NCI-H460 (cell line): ENCODE results near the gene LMAN1L. TPM values are rescaled to one million over a fixed set of nuclear protein-coding genes. Genes with fewer than 3 reads are reported as not detected.

Source experiments
- DNase-seq: peaks from one replicate; pipeline ENCODE4 v3.0.0-alpha.2; 2016; ENCODE audit warnings: low read depth; ENCODE audit errors: extremely low read depth
- total RNA-seq: library from RNA; depleted of rRNA; stranded (reverse); fragments of >200 nt; shearing (Covaris generic); gene quantifications from 2 replicates; pipeline ENCODE4 v1.2.3, GENCODE V29; 2014

Gene LMAN1L
- total RNA-seq, 1 experiment from 2014 or later: not detected

GRCh38 chr15:74833376-74834107 lies 20.9 kb downstream of the LMAN1L start:
- DNase-seq: no peak

- peak; percentile 47 for DNase-seq
Observed at GRCh38 chr15:74835312-74835823, 22.7 kb downstream of the LMAN1L start.

- no peak for DNase-seq
Observed at GRCh38 chr15:74836846-74837245, 24.2 kb downstream of the LMAN1L start.

- DNase-seq: no peak
Observed at GRCh38 chr15:74837482-74838136, 25.0 kb downstream of the LMAN1L start.

- no peak for DNase-seq
Observed at GRCh38 chr15:74838137-74838516, 25.5 kb downstream of the LMAN1L start.

- DNase-seq: no peak
Observed at GRCh38 chr15:74838746-74839525, 26.3 kb downstream of the LMAN1L start.

- no peak for DNase-seq
Observed at GRCh38 chr15:74839526-74840395, 27.1 kb downstream of the LMAN1L start.

GRCh38 chr15:74840851-74841775 lies 28.5 kb downstream of the LMAN1L start:
- no peak for DNase-seq

- DNase-seq: no peak
Observed at GRCh38 chr15:74841891-74842373, 29.3 kb downstream of the LMAN1L start.

GRCh38 chr15:74842581-74843444 lies 30.2 kb downstream of the LMAN1L start, which contains the start of gene ULK3:
TSS of gene ULK3 (minus strand) at chr15:74843156. CDS start at chr15:74843105, 51 bp downstream.
- DNase-seq: peak; percentile 73

- DNase-seq: no peak
Observed at GRCh38 chr15:74843445-74843828, 30.8 kb downstream of the LMAN1L start.

- no peak for DNase-seq
Observed at GRCh38 chr15:74843891-74844299, 31.3 kb downstream of the LMAN1L start.

GRCh38 chr15:74844319-74845207 lies 31.9 kb downstream of the LMAN1L start:
- no peak for DNase-seq

GRCh38 chr15:74845208-74845568 lies 32.6 kb downstream of the LMAN1L start:
- DNase-seq: no peak

- no peak for DNase-seq
Observed at GRCh38 chr15:74845581-74845980, 32.9 kb downstream of the LMAN1L start.

GRCh38 chr15:74847432-74847831 lies 34.8 kb downstream of the LMAN1L start:
- DNase-seq: no peak

- no peak for DNase-seq
Observed at GRCh38 chr15:74850393-74850792, 37.8 kb downstream of the LMAN1L start.
